H9 (cell line): ENCODE data around the gene UCK1. TPM values are rescaled to one million over a fixed set of nuclear protein-coding genes. Genes with fewer than 3 reads are reported as not detected.

Experiments
- DNase-seq: peaks from one replicate; pipeline ENCODE4 v3.0.0-alpha.2; 2017
- H2AFZ ChIP-seq: one replicate; pipeline ENCODE4 v1.6.1; 2013; ENCODE audit warnings: mild to moderate bottlenecking, low read length, control low read depth, moderate library complexity
- H2AK5ac ChIP-seq: 2 replicates; pipeline ENCODE4 v1.6.1; 2013; ENCODE audit warnings: low read length, control low read depth, mixed read lengths; ENCODE audit not compliant: insufficient read length
- H2BK120ac ChIP-seq: one replicate; pipeline ENCODE4 v1.6.1; 2013; ENCODE audit warnings: low read depth, mild to moderate bottlenecking, low read length, control low read depth, inconsistent platforms; ENCODE audit not compliant: poor library complexity, severe bottlenecking
- H2BK12ac ChIP-seq: 2 replicates; pipeline ENCODE4 v1.6.1; 2013; ENCODE audit warnings: low read length, control low read depth, mixed read lengths, low read depth; ENCODE audit not compliant: insufficient read length
- H2BK15ac ChIP-seq: 2 replicates; pipeline ENCODE4 v1.6.1; 2013; ENCODE audit warnings: low read depth, low read length, control low read depth
- H2BK20ac ChIP-seq: one replicate; pipeline ENCODE4 v1.6.1; 2013; ENCODE audit warnings: low read depth, mild to moderate bottlenecking, low read length, control low read depth, inconsistent platforms; ENCODE audit not compliant: poor library complexity, severe bottlenecking
- H2BK5ac ChIP-seq: 2 replicates; pipeline ENCODE4 v1.6.1; 2013; ENCODE audit warnings: low read length, control low read depth, mixed read lengths; ENCODE audit not compliant: insufficient read length
- H3K14ac ChIP-seq: 2 replicates; pipeline ENCODE4 v1.6.1; 2013; ENCODE audit warnings: low read length, control low read depth; ENCODE audit not compliant: insufficient read depth
- H3K18ac ChIP-seq: 2 replicates; pipeline ENCODE4 v1.6.1; 2013; ENCODE audit warnings: low read depth, mild to moderate bottlenecking, mixed read lengths, low read length, control low read depth; ENCODE audit not compliant: insufficient read length
- H3K23ac ChIP-seq: 2 replicates; pipeline ENCODE4 v1.6.1; 2013; ENCODE audit warnings: low read length, control low read depth, mixed read lengths, low read depth; ENCODE audit not compliant: insufficient read length
- H3K23me2 ChIP-seq: 2 replicates; pipeline ENCODE4 v1.6.1; 2013; ENCODE audit warnings: low read depth, mild to moderate bottlenecking, mixed read lengths, low read length, control low read depth; ENCODE audit not compliant: insufficient read length, poor library complexity, severe bottlenecking
- H3K27ac ChIP-seq: 2 replicates; pipeline ENCODE4 v1.5.1; 2013; ENCODE audit warnings: low read length, control low read depth, mixed read lengths, low read depth; ENCODE audit not compliant: insufficient read length
- H3K27me3 ChIP-seq: 2 replicates; pipeline ENCODE4 v1.6.1; 2013; ENCODE audit warnings: low read length, control low read depth, inconsistent platforms; ENCODE audit not compliant: insufficient read depth
- H3K4ac ChIP-seq: 2 replicates; pipeline ENCODE4 v1.6.1; 2013; ENCODE audit warnings: low read depth, mild to moderate bottlenecking, control low read depth, inconsistent platforms, low read length, moderate library complexity
- H3K4me1 ChIP-seq: 2 replicates; pipeline ENCODE4 v1.6.1; 2013; ENCODE audit warnings: low read length, control low read depth, inconsistent platforms; ENCODE audit not compliant: insufficient read depth
- H3K4me2 ChIP-seq: 2 replicates; pipeline ENCODE4 v1.6.1; 2013; ENCODE audit warnings: low read length, control low read depth, mixed read lengths; ENCODE audit not compliant: insufficient read length, insufficient read depth
- H3K56ac ChIP-seq: 2 replicates; pipeline ENCODE4 v1.6.1; 2013; ENCODE audit warnings: low read depth, mild to moderate bottlenecking, mixed read lengths, low read length, control low read depth; ENCODE audit not compliant: insufficient read length
- H3K79me1 ChIP-seq: 2 replicates; pipeline ENCODE4 v1.6.1; 2013; ENCODE audit warnings: low read depth, mild to moderate bottlenecking, moderate library complexity, low read length, control low read depth, inconsistent platforms; ENCODE audit not compliant: insufficient read depth, poor library complexity, severe bottlenecking
- H3K79me2 ChIP-seq: 2 replicates; pipeline ENCODE4 v1.6.1; 2013; ENCODE audit warnings: low read length, control low read depth, inconsistent platforms; ENCODE audit not compliant: insufficient read depth
- H3K9ac ChIP-seq: 2 replicates; pipeline ENCODE4 v1.6.1; 2013; ENCODE audit warnings: low read length, control low read depth, mixed read lengths; ENCODE audit not compliant: insufficient read length; ENCODE audit errors: extremely low read depth
- H3K9me3 ChIP-seq: one replicate; pipeline ENCODE4 v1.6.1; 2013; ENCODE audit warnings: low read depth, low read length, inconsistent platforms; ENCODE audit not compliant: control insufficient read depth
- H3T11ph ChIP-seq: one replicate; pipeline ENCODE4 v1.6.1; 2013; ENCODE audit warnings: mild to moderate bottlenecking, low read length, control low read depth, inconsistent platforms
- H4K20me1 ChIP-seq: one replicate; pipeline ENCODE4 v1.6.1; 2013; ENCODE audit not compliant: control insufficient read depth, insufficient read length, insufficient read depth
- H4K5ac ChIP-seq: 2 replicates; pipeline ENCODE4 v1.6.1; 2013; ENCODE audit warnings: low read depth, mild to moderate bottlenecking, mixed read lengths, low read length, control low read depth; ENCODE audit not compliant: insufficient read length
- H4K8ac ChIP-seq: replicated peaks from 2 replicates; pipeline ENCODE4 v1.6.1; 2013; ENCODE audit warnings: low read length, control low read depth, mixed read lengths, low read depth; ENCODE audit not compliant: insufficient read length
- H4K91ac ChIP-seq: 2 replicates; pipeline ENCODE4 v1.6.1; 2013; ENCODE audit warnings: low read depth, mild to moderate bottlenecking, moderate library complexity, mixed read lengths, low read length, control low read depth; ENCODE audit not compliant: insufficient read length
- H3K27ac Mint-ChIP-seq, 3 experiments: 2 replicates in 2 of 3; 3 replicates in 1 of 3; pipeline ENCODE4 v1.8.0; 2020 to 2021; ENCODE audit warnings: mixed read lengths in 3 of 3, mild to moderate bottlenecking in 1 of 3, moderate library complexity in 1 of 3
- H3K27me3 Mint-ChIP-seq: 2 replicates; pipeline ENCODE4 v1.8.0; 2021; ENCODE audit warnings: low read depth, mild to moderate bottlenecking, moderate library complexity, mixed read lengths
- H3K36me3 Mint-ChIP-seq, 3 experiments: 2 replicates in 2 of 3; 3 replicates in 1 of 3; pipeline ENCODE4 v1.8.0; 2020 to 2021; ENCODE audit warnings: low read depth in 3 of 3, mixed read lengths in 3 of 3; ENCODE audit not compliant: insufficient read depth in 1 of 3
- H3K4me1 Mint-ChIP-seq, 2 experiments: 2 replicates each; pipeline ENCODE4 v1.8.0; 2020; ENCODE audit warnings: mixed read lengths in 2 of 2
- H3K4me3 Mint-ChIP-seq, 2 experiments: 2 replicates in 1 of 2; 3 replicates in 1 of 2; pipeline ENCODE4 v1.8.0; 2020 to 2021; ENCODE audit warnings: mild to moderate bottlenecking in 2 of 2, mixed read lengths in 2 of 2, moderate library complexity in 1 of 2
- H3K9me3 Mint-ChIP-seq, 2 experiments: 2 replicates in 1 of 2; 3 replicates in 1 of 2; pipeline ENCODE4 v1.8.0; 2020; ENCODE audit warnings: mild to moderate bottlenecking in 2 of 2, mixed read lengths in 2 of 2, moderate library complexity in 1 of 2
- WGBS: extraction: QIAGEN DNeasy Blood & Tissue Kit; methylation state at CpG from one replicate; pipeline ENCODE4 v1.1.7; 2013; ENCODE audit warnings: missing lambda C conversion rate, low lambda C conversion rate, mixed read lengths; ENCODE audit not compliant: insufficient read length; ENCODE audit errors: extremely low coverage; 5-methylcytosine and 5-hydroxymethylcytosine counted together
- total RNA-seq: library from RNA; stranded (reverse); gene quantifications from 2 replicates; pipeline ENCODE4 v1.2.1, GENCODE V29; 2021
- TF ChIP-seq, protein P1 (sequence below): fragments of 200-600 bp; sonication (generic); conservative IDR thresholded peaks from 3 replicates; pipeline ENCODE4 v1.8.0; 2021; ENCODE audit warnings: antibody characterized with exemption, mild to moderate bottlenecking

The UCK1 gene
- total RNA-seq, 1 experiment from 2014 or later, result 54.2 TPM

DNA sequence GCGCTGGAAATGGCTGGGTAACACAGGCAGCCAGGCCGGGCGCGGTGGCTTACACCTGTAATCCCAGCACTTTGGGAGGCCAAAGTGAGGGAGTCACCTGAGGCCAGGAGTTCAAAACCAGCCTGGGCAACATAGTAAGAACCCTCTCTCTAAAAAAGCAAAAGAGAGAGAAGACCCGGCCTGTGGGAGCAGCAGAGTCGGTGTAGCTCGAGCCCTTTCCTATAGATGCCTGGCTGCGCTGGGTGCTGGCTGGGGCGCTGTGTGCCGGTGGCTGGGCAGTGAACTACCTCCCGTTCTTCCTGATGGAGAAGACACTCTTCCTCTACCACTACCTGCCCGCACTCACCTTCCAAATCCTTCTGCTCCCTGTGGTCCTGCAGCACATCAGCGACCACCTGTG lies 9.2 kb downstream of the UCK1 start:
- Histone ChIP-seq H3K9me3 (no peaks in the 10 kb centered on the region), H3K27me3 (no peaks in the 10 kb centered on the region), H3K27ac (no peak overlapping the region), H2BK15ac (no peak overlapping the region), H3K18ac (no peak overlapping the region), H2BK5ac (no peak overlapping the region), H4K20me1 (no peaks in the 10 kb centered on the region), H3K14ac (no peak overlapping the region), H2BK12ac (no peak overlapping the region), H3K9ac (no peak overlapping the region), H4K8ac (no peak overlapping the region), H3T11ph (no peak overlapping the region), H3K4ac (no peak overlapping the region), H3K4me1 (no peaks in the 10 kb centered on the region), H3K56ac (no peak overlapping the region), H3K4me2 (no peak overlapping the region), H3K79me2 (no peaks in the 10 kb centered on the region), H4K91ac (no peak overlapping the region), H2BK20ac (no peak overlapping the region), H3K23ac (no peak overlapping the region), H4K5ac (no peak overlapping the region), H2AK5ac (no peak overlapping the region), H2AFZ (no peak overlapping the region), H2BK120ac (no peak overlapping the region), H3K23me2 (no peaks in the 10 kb centered on the region), H3K79me1 (no peaks in the 10 kb centered on the region)
- TF ChIP-seq, protein P1, sequence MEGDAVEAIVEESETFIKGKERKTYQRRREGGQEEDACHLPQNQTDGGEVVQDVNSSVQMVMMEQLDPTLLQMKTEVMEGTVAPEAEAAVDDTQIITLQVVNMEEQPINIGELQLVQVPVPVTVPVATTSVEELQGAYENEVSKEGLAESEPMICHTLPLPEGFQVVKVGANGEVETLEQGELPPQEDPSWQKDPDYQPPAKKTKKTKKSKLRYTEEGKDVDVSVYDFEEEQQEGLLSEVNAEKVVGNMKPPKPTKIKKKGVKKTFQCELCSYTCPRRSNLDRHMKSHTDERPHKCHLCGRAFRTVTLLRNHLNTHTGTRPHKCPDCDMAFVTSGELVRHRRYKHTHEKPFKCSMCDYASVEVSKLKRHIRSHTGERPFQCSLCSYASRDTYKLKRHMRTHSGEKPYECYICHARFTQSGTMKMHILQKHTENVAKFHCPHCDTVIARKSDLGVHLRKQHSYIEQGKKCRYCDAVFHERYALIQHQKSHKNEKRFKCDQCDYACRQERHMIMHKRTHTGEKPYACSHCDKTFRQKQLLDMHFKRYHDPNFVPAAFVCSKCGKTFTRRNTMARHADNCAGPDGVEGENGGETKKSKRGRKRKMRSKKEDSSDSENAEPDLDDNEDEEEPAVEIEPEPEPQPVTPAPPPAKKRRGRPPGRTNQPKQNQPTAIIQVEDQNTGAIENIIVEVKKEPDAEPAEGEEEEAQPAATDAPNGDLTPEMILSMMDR, result no peak
- Mint-ChIP-seq H3K4me3 (no peak overlapping the region), H3K27me3 (no peaks in the 10 kb centered on the region), H3K27ac (no peak overlapping the region; a peak in 2 of 7 replicates), H3K9me3 (no peaks in the 10 kb centered on the region), H3K4me1 (no peaks in the 10 kb centered on the region), H3K36me3 (peaks cover 45 to 91% (median 84%) of the 10 kb centered on the region in 3 experiments; a peak in 6 of 7 replicates)
- no peak for DNase-seq
- WGBS, result no CpG with 5 or more reads among the region's 13 CpGs
